HG02623 (cell line): ENCODE measurements around the gene FAM120C.

ENCODE experiments used
- ATAC-seq: cut with Tn5 transposase; IDR thresholded peaks from one replicate; pipeline ENCODE4 v1.9.1; 2021; ENCODE audit warnings: moderate library complexity; ENCODE audit not compliant: unreplicated experiment

Gene FAM120C

GRCh38 chrX:54044126-54044876, 138.8 kb downstream of the FAM120C start, which contains the start of gene PHF8:
TSS of gene PHF8 (minus strand) at chrX:54044473. CDS start at chrX:54042728, 1,745 bp downstream.
- ATAC-seq, result peak; percentile 80

GRCh38 chrX:54043541-54044125, 139.4 kb downstream of the FAM120C start:
- peak; percentile 7 for ATAC-seq

GRCh38 chrX:54043056-54043455, 140.0 kb downstream of the FAM120C start:
- no peak for ATAC-seq

GRCh38 chrX:54042609-54043021, 140.4 kb downstream of the FAM120C start:
- ATAC-seq, result no peak

GRCh38 chrX:54030329-54030728, 152.7 kb downstream of the FAM120C start:
- ATAC-seq, result no peak

- ATAC-seq, result no peak
Measured at GRCh38 chrX:54029529-54030143, 153.4 kb downstream of the FAM120C start.

- no peak for ATAC-seq
Measured at GRCh38 chrX:54024350-54024749, 158.7 kb downstream of the FAM120C start.
